Upper lobe of left lung (tissue), 4 donors: ENCODE measurements around the gene EGLN1.

Experiments
- CTCF ChIP-seq, 6 experiments: fragments of 450-650 bp in 4 of 6; fragments of 200-600 bp in 2 of 6; sonication (generic) in 2 of 6; IDR thresholded peaks; one replicate each; pipeline ENCODE4 v1.5.1; 2016 to 2019; ENCODE audit warnings: antibody characterized with exemption in 6 of 6
- POLR2A ChIP-seq, 4 donors: fragments of 450-650 bp; IDR thresholded peaks; one replicate each; pipeline ENCODE4 v1.5.1; 2016 to 2017; ENCODE audit warnings: antibody characterized with exemption in 4 of 4, mild to moderate bottlenecking in 2 of 4
- POLR2AphosphoS5 ChIP-seq, 2 donors: sonication (generic); formaldehyde crosslinking; IDR thresholded peaks; one replicate each; pipeline ENCODE4 v1.5.1; 2017; ENCODE audit warnings: antibody characterized with exemption in 2 of 2

- no peak for TF ChIP-seq POLR2A (IDR thresholded peaks at IDR 0.05)
- TF ChIP-seq CTCF (IDR thresholded peaks at IDR 0.05), result peak; percentile 49 to 89 (median 80)
- no peak for TF ChIP-seq POLR2AphosphoS5 (IDR thresholded peaks at IDR 0.05)
Measured at GRCh38 chr1:231357831-231358354, 64.2 kb downstream of the EGLN1 start.
